HG03354 (cell line): Measurements from ENCODE around the gene SDHAF2.
"Not testable (repeated sequence)": the region's sequence is repeated elsewhere in the genome, so short reads cannot be mapped to it uniquely, and the experiment has no call there.

Experiments
- ATAC-seq: cut with Tn5 transposase; IDR thresholded peaks from one replicate; pipeline ENCODE4 v1.9.1; 2021; ENCODE audit warnings: mild to moderate bottlenecking; ENCODE audit not compliant: unreplicated experiment, poor library complexity, severe bottlenecking

Gene SDHAF2

DNA sequence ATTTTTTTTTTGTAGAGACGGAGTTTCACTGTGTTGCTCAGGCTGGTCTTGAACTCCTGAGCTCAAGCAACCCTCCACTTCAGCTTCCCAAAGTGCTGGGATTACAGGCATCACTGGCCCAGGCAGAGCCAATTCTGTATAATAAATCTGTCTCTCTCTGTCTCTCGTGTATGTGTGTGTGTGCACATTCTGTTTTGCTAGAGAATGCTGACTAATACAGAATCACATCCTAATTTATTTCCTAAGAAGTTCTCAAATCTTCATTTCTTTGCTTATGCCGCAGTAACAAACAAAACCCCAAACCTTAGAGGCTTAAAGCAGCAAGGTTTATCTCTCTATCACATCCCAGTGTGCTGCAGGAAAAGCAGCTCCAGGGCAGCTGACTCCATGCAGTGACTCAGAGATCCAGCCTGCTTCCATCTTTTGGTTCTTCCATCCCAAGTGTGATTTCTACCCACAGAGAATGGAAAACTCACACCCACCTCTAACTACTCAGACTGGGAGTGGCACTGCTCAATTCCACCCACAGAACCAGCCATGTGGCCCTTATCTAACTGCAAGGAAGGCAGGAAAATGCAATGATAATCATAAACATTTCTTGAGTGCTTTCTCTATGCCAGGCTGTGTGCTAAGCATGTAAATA is 43.6 kb downstream of the SDHAF2 start:
- no peak for ATAC-seq

- ATAC-seq, result no peak
Observed at GRCh38 chr11:61474013-61474643, 44.2 kb downstream of the SDHAF2 start.

DNA sequence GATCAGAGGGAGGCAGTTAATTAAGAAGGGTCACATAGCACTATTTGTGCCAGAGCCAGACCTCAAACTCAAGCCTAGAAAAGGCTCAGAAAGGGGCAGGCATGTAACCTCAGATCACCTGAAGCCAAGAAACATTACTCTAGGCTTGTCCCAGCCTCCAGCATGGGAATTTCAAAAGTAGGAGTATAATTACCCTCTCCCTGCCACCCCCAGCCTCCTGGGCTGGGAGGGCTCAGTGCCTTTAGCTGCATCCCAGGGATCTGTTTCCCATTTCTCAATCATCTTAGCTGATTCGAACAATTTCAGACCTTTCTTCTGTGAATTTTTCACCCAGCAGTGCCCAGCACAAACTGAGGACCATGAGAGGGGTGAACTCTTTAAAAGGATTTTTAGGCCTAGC is 45.5 kb downstream of the SDHAF2 start:
- ATAC-seq, result no peak

GRCh38 chr11:61476371-61476770 is 46.4 kb downstream of the SDHAF2 start:
- no peak for ATAC-seq

- no peak for ATAC-seq
Observed at GRCh38 chr11:61477126-61477525, 47.2 kb downstream of the SDHAF2 start.

DNA sequence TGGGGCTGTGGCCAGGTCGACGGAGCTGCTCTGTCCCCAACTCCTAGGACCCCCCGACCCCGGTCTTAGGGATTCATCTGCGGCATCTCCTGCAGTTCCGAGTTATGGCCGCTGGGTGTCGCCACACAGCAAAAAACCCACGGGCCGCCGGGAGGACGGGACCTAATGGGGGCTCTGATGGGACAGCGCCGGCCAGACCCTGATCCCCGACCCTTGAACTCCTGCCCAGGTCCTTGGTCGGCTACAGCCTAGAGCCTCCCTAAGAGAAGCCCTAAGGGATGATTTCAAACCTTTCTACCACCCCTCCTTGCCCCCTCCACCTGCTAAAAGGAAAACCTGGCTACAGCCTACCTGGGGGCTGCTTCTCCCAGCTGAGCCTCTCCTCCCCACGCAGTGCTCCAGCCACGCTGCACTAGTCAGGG is 47.8 kb downstream of the SDHAF2 start:
- no peak for ATAC-seq

GRCh38 chr11:61479360-61480058 is 49.6 kb downstream of the SDHAF2 start:
- not testable (repeated sequence) for ATAC-seq

GRCh38 chr11:61480261-61480993 is 50.5 kb downstream of the SDHAF2 start:
- ATAC-seq, result no peak

- no peak for ATAC-seq
Observed at GRCh38 chr11:61480994-61481335, 51.0 kb downstream of the SDHAF2 start.

- ATAC-seq, result no peak
Observed at GRCh38 chr11:61481806-61482205, 51.9 kb downstream of the SDHAF2 start.

- ATAC-seq, result no peak
Observed at GRCh38 chr11:61482513-61482912, 52.6 kb downstream of the SDHAF2 start.

- no peak for ATAC-seq
Observed at GRCh38 chr11:61484541-61484940, 54.6 kb downstream of the SDHAF2 start.

DNA sequence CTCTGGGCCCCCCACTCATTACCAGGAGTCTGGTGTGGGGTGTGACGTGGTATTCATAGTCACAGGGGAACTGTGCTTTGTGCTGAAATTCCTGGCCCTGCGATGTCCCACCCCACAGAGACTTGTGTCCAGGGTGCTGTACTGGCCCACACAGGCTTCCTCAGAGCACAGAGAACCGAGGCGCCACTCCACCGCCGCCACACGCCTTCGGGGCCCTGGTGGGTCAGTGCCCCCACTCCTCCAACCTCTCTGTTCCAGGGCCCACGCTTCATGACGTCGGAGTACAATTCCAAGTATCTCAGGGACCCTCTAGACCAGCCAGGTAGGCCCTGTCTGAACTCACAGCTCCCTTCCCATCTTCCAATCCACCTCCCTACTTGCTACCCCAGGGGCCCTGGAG is 55.2 kb downstream of the SDHAF2 start:
- ATAC-seq, result no peak

- ATAC-seq, result no peak
Observed at GRCh38 chr11:61486011-61486620, 56.2 kb downstream of the SDHAF2 start.

DNA sequence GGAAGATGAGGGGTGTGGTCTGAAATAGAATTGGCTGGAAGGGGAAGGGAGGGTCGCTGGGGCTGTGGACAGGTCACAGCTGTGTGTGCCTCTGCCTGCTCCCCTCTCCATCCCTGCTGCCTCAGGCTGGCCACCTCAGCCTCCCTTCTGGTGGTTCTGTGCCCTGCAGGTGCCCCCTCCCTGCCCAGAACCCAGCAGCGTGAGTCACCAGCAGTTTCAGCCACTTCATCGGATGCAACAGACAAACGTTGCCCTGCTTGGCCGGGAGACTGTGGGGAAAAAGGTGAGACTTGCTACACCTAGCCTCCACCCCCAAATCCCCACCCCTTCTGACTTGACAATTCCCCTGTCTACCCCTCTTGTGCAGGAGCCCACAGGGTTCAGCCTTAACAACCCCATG is 56.9 kb downstream of the SDHAF2 start:
- no peak for ATAC-seq

DNA sequence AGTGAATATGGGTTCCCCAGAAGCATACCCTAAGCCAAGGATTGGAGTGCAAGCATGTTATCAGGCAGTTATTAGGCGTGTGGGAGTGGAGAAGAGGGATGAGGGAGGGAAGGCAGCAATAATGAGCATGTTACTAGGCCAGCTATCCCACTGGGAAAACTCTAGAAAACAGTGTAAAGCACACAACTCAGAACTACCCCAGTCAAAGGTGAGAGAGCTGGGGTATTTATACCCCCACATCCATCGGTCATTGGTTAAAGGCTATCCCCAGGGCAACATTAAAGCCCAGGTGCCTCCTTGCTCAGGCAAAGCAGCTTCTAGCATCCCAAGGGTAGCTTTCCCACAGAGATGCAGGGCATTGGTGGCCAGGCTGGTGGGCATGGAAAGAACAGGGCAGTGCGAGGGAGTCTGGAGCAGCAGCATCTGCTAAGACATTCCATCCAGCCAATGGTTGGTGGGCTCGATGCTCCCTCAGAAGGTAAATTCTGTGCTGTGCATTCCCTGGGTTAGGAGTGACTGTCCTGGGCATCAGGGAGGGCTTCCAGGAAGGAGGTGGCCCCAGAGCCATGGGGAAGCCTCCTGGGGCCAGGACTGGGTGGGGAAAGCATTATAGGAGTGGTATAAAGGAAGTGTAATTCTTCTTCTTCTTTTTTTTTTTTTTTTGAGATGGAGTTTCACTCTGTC is 57.6 kb downstream of the SDHAF2 start:
- no peak for ATAC-seq

DNA sequence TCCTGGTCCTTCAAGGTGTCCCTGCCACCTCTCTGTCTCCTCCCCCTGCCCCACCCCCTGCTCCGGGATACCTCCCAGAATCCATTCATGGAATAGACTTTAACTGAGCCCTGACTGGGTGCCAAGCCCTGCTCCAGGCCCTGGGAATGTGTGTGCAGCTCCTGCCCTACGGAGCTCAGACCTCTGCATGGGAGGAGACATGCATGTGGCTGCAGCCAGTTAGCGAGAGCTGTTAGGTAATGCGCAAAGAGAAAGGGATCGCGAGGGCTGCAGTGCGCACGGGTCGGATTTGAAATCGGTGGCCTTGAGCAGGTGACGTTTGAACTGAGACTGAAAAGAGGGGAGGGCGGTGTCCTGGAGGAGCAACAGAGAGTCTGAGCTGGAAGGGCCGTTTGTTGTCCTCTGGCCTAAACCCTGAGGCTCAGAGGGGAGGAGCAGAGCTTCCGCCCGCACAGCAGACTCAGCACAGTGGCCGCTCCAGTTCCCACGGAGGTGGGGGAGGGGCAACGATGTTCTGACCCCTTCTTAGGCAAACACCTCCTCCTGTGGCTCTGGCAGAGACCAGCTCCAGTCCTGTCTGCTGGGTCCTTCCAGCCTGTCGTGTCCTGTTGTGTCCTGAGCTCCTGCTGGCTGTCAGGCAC is 58.8 kb downstream of the SDHAF2 start:
- no peak for ATAC-seq

DNA sequence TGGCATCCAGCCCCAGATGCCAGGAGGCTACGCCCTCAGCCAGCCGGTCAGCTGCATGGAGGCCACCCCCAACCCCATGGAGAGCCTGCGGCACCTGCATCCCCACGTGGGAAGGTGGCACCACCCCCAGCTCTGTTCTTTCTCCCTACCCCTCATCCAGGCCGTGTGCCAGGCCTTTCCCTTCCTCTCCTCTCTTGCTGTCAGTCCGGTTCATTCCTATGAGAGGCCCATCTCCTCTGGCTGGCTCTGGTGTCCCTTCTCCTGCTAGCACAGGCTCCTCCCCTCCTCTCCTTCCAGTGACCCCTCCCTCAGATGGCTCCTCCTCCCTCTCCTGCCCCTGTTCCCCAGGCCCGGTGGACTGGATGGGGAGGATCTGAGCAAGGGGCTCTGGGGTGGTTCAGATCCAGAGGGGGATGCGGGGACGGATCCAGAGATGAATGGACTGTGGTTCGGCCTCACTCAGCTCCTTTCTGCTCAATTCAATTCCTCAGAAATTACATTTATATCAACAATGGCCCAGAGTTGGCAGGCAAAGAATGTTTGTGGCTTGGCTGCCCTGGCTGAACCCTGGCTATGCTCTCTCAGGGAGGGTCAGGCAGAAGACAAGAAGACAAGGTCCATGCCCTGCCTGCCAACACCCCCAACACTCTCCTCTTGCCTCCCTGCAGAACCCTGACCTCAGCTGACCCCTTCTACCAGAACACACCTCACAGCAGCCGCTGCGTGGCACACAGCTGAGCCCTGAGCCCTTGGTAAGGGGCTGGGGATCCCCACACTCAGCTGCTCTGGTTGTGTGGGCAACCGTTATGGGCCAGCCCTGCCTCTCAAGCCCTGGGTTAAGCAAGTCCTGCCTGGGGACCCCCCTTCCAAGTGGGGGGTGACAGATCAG is 60.2 kb downstream of the SDHAF2 start:
- ATAC-seq, result no peak
